ENCODE measurements around the gene NR5A2.
A peak's percentile ranks its signal among the peaks of the same experiment; 100 is the strongest.

Gene NR5A2

DNA sequence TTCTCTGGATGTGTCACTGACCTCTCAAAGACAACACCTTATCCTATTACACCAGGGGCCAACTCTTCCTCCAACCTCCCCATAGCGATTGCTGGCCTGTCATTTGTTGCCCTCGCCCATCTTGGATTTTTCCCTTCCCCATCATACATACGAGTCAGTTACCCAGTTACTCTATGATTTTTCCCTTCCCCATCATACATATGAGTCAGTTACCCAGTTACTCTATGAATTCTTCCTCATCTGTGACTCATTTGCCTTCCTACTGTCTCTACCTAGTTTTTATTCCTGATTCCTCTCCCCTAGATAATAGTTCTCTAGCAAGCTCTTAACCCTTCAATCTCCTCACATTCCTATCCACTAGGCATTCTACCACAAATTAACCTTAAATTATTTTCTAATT, 178.8 kb downstream of the NR5A2 start:
- no peaks in the 10 kb centered on the region for H3K36me3 ChIP-seq
- H3K27ac ChIP-seq, result no peak overlapping the region
- no peaks in the 10 kb centered on the region for H3K9me3 ChIP-seq
- no peak overlapping the region for H3K4me3 ChIP-seq
- H3K27me3 ChIP-seq, result no peaks in the 10 kb centered on the region
- H4K20me1 ChIP-seq, result no peaks in the 10 kb centered on the region
- no peak for TF ChIP-seq Cebpa-rat (IDR thresholded peaks at IDR 0.05)
- no peak overlapping the region for H3K9ac ChIP-seq
- peaks cover 10% of the 10 kb centered on the region for H3K4me1 ChIP-seq
- no peak overlapping the region for H3K4me2 ChIP-seq

DNA sequence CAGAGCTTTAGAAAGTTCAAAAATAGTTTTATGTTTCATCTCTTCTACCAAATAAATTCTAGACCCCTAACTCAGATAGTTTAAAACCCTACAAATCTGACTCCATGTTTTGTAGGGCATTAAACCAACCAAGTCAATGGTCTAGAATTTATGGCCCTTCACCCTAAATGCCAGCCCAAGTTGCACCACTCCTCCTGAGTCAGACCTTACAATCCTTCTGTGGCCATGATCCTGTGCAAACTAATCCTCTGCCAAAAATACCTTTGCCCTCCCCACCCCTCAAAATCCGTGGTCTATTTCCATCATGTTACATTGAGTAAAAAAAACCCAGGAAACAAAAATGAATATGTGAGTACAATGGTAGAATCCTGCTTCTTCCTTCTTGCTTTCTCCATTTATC, 179.3 kb downstream of the NR5A2 start:
- Histone ChIP-seq H3K36me3 (no peaks in the 10 kb centered on the region), H3K9ac (no peak overlapping the region), H4K20me1 (no peaks in the 10 kb centered on the region), H3K27ac (no peak overlapping the region), H3K4me1 (peaks cover 10% of the 10 kb centered on the region), H3K4me2 (no peak overlapping the region), H3K9me3 (no peaks in the 10 kb centered on the region), H3K4me3 (no peak overlapping the region), H3K27me3 (no peaks in the 10 kb centered on the region)
- no peak for TF ChIP-seq Cebpa-rat (IDR thresholded peaks at IDR 0.05)

DNA sequence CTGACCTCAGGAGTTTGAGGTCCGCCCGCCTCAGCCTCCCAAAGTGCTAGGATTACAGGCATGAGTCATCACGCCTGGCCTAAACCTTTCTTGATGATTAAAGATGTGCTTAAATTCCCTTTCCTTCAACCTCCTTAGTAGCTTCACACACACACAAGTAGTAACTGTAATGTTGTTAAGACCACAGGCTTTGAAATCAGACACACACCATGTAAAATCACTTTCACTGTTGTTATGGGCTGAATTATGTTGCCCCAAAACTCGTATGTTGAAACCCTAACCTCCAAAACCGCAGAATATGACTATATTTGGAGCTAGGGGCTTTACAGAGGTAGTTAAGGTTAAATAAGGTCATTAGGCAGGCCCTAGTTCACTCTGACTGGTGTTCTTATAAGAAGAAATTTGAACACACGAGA, 180.2 kb downstream of the NR5A2 start:
- H3K9me3 ChIP-seq, result no peaks in the 10 kb centered on the region
- TF ChIP-seq Cebpa-rat (IDR thresholded peaks at IDR 0.05), result no peak
- no peaks in the 10 kb centered on the region for H3K27me3 ChIP-seq
- no peaks in the 10 kb centered on the region for H4K20me1 ChIP-seq
- H3K4me1 ChIP-seq, result peaks cover 10% of the 10 kb centered on the region
- no peak overlapping the region for H3K9ac ChIP-seq
- H3K4me2 ChIP-seq, result peak overlapping the region; percentile 43
- H3K4me3 ChIP-seq, result no peak overlapping the region
- H3K36me3 ChIP-seq, result no peaks in the 10 kb centered on the region
- no peak overlapping the region for H3K27ac ChIP-seq

DNA sequence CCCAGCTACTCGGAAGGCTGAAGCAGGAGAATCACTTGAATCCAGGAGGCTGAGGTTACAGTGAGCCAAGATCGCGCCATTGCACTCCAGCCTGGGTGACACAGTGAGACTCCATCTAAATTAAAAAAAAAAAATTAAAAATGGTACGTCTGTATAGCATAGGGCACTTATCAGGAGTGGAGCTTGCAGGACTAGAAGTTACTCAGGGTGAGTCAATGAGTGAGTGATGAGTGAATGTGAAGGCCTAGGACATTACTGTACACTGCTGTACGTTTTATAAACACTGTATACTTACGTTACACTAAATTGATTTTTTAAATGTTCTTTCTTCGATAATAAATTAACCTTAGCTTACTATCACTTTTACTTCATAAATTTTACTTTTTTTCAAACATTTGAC, 183.6 kb downstream of the NR5A2 start:
- Histone ChIP-seq H3K9ac (no peak overlapping the region), H3K27ac (no peak overlapping the region), H3K4me1 (peaks cover 10% of the 10 kb centered on the region), H3K4me3 (no peak overlapping the region), H3K4me2 (no peak overlapping the region), H3K36me3 (no peaks in the 10 kb centered on the region), H3K27me3 (no peaks in the 10 kb centered on the region), H4K20me1 (no peaks in the 10 kb centered on the region), H3K9me3 (peaks cover 12% of the 10 kb centered on the region; the same call in 1 of the 2 replicates)
- no peak for TF ChIP-seq Cebpa-rat (IDR thresholded peaks at IDR 0.05)

DNA sequence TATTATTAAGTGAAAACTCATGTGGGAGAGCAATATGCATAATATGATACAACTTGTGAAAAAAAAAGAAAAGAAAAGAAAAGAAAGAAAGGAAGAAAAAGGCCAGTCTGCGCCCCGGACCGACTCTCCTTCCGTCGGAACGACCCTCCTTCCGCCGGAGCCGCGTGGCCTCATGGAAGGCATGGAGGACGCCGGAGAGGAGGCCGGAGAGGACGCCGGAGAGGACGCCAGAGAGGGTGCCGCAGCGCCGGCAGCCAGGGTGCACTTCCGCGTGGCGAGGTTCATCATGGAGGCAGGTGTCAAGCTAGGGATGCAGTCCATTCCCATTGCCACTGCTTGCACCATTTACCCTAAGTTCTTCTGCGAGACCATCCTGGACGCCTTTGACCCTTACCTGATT, 185.9 kb downstream of the NR5A2 start:
- Histone ChIP-seq H3K9me3 (peaks cover 12% of the 10 kb centered on the region; the same call in 1 of the 2 replicates), H4K20me1 (no peaks in the 10 kb centered on the region)
- no peak for TF ChIP-seq Cebpa-rat (IDR thresholded peaks at IDR 0.05)

DNA sequence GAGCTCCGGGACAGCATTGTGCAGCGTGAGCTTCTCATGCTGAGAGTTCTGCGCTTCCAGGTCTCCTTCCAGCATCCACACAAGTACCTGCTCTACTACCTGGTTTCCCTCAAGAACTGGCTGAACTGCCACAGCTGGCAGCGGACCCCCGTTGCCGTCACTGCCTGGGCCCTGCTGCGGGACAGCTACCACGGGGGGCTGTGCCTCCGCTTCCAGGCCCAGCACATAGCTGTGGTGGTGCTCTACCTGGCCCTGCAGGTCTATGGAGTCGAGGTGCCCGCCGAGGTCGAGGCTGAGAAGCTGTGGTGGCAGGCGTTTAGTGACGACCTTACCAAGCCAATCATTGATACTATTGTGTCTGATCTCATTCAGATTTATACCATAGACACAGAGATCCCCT, 186.4 kb downstream of the NR5A2 start:
- no peak overlapping the region for H3K4me2 ChIP-seq
- H3K4me1 ChIP-seq, result no peaks in the 10 kb centered on the region
- H3K4me3 ChIP-seq, result no peak overlapping the region
- no peaks in the 10 kb centered on the region for H4K20me1 ChIP-seq
- no peak overlapping the region for H3K27ac ChIP-seq
- TF ChIP-seq Cebpa-rat (IDR thresholded peaks at IDR 0.05), result no peak
- H3K27me3 ChIP-seq, result no peaks in the 10 kb centered on the region
- H3K9ac ChIP-seq, result no peak overlapping the region
- no peaks in the 10 kb centered on the region for H3K36me3 ChIP-seq
- H3K9me3 ChIP-seq, result peaks cover 12% of the 10 kb centered on the region; the same call in 1 of the 2 replicates

More for the DNA sequence above, 185.9 kb downstream of the NR5A2 start:
- H3K27me3 ChIP-seq, result no peaks in the 10 kb centered on the region
- H3K27ac ChIP-seq, result no peak overlapping the region
- H3K36me3 ChIP-seq, result no peaks in the 10 kb centered on the region
- no peak overlapping the region for H3K4me3 ChIP-seq
- H3K4me1 ChIP-seq, result no peaks in the 10 kb centered on the region
- no peak overlapping the region for H3K4me2 ChIP-seq
- no peak overlapping the region for H3K9ac ChIP-seq

DNA sequence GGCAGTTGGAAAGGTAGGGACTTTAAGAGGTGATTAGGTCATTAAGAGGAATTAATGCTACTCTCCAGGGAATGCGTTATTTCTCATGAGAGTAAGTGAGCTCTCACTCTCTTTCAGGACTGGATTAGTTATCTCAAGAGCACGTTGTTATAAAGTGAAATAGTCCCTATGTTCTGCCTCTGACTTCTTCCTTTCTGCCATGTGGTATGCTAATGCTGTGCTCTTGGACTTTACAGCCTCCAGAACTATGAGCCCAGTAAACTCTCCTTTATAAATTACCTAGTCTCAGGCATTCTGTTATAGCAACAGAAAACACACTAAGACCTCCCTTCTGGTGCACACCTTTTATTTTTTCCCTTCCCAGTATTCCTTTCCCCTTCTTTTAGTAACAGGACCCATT, 187.8 kb downstream of the NR5A2 start:
- Histone ChIP-seq H3K36me3 (no peaks in the 10 kb centered on the region), H3K27me3 (no peaks in the 10 kb centered on the region), H3K9ac (no peak overlapping the region), H3K4me2 (no peak overlapping the region), H3K4me3 (no peak overlapping the region), H4K20me1 (no peaks in the 10 kb centered on the region), H3K27ac (no peak overlapping the region), H3K4me1 (no peaks in the 10 kb centered on the region), H3K9me3 (peaks cover 12% of the 10 kb centered on the region; the same call in 1 of the 2 replicates)
- no peak for TF ChIP-seq Cebpa-rat (IDR thresholded peaks at IDR 0.05)

DNA sequence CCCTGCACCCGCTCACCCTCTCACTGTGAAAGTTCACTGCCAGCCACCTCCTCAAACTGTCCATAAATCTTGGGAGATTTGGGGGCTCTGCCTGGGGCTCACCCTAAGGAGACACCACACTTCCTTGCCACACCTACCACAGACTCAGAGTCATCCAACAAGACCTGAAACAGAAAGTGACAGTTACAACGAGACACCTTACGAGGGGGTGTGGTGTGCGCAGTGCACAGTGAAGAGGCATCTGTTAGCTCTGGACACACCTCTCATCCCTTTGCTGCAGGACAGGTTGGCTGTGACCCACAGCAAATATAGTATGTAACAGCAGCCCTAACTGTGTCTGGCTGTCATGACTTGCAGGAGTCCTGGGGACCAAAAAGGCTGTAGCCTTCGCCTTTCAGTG, 190.2 kb downstream of the NR5A2 start:
- Histone ChIP-seq H3K4me2 (no peak overlapping the region), H3K9ac (no peak overlapping the region), H3K4me1 (no peaks in the 10 kb centered on the region), H3K4me3 (no peak overlapping the region), H3K36me3 (no peaks in the 10 kb centered on the region), H3K9me3 (peaks cover 12% of the 10 kb centered on the region; the same call in 1 of the 2 replicates), H3K27ac (no peak overlapping the region), H4K20me1 (no peaks in the 10 kb centered on the region), H3K27me3 (no peaks in the 10 kb centered on the region)
- TF ChIP-seq Cebpa-rat (IDR thresholded peaks at IDR 0.05), result no peak

DNA sequence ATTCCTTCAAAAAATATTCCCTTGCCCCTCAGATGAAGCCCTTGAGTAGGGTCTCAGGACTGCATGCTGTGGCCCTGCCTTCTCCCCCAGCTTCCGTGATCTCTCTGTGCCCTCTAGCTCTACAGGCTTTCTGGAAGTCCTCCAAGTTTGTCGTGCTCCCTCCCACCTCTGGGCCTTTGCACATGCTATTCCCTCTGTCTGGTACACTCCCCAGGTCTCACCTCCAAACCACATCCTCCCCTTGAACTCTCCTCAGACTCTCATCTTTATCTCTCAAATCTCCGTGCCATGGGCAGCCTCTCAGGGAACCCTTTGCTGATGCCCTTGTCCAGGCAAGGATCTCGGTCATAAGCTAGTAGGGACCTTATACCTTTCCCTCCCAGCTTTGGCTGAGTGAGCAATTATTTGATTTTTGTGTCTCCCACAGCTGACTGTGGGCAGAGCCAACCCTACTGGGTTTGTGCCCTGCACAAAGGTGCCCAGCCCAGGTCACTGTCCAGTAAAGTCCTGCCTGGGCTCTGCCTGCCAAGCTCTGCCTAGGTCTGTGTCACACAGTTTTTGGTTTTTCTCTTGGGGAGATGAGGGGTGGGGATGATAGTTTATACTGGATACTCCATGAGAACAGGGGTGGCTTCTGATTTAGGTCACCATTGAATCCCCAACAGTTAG, 194.2 kb downstream of the NR5A2 start:
- no peaks in the 10 kb centered on the region for H3K9me3 ChIP-seq
- peaks cover 7% of the 10 kb centered on the region; the same call in 1 of the 2 replicates for H3K4me1 ChIP-seq
- no peaks in the 10 kb centered on the region for H3K27me3 ChIP-seq
- H3K4me3 ChIP-seq, result no peak overlapping the region
- no peak for TF ChIP-seq Cebpa-rat (IDR thresholded peaks at IDR 0.05)
- H3K4me2 ChIP-seq, result no peak overlapping the region
- H3K9ac ChIP-seq, result no peak overlapping the region
- no peaks in the 10 kb centered on the region for H3K36me3 ChIP-seq
- H3K27ac ChIP-seq, result no peak overlapping the region
- H4K20me1 ChIP-seq, result no peaks in the 10 kb centered on the region

DNA sequence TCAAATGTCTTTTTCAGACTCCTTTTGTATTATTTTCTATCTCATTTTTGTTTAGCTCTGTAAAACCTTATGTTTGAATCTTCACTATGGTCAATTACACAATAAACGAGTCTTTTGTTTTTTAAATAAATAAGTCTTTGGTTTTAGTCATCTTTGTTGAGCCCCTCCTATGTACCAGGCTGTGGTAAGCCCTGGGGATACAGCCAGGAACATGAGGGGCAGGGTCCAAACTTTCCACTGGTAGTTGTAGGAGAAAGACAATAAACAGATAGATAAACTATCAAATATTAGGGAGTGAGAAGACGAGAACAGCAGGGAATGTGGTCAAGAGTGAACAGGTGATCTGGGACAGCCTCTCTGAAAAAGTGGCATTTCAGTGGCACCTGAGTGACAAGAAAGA, 195.7 kb downstream of the NR5A2 start:
- no peaks in the 10 kb centered on the region for H3K27me3 ChIP-seq
- TF ChIP-seq Cebpa-rat (IDR thresholded peaks at IDR 0.05), result no peak
- no peak overlapping the region for H3K9ac ChIP-seq
- no peaks in the 10 kb centered on the region for H3K9me3 ChIP-seq
- no peaks in the 10 kb centered on the region for H4K20me1 ChIP-seq
- H3K4me2 ChIP-seq, result no peak overlapping the region
- H3K4me3 ChIP-seq, result no peak overlapping the region
- no peak overlapping the region for H3K27ac ChIP-seq
- no peaks in the 10 kb centered on the region for H3K36me3 ChIP-seq
- peaks cover 7% of the 10 kb centered on the region; the same call in 1 of the 2 replicates for H3K4me1 ChIP-seq

All from BLaER1 (cell line).